CD14-positive monocyte (primary cell): ENCODE data around the gene RGL1. TPM values are rescaled to one million over a fixed set of nuclear protein-coding genes. Genes with fewer than 3 reads are reported as not detected.

ENCODE experiments used
- DNase-seq, 3 donors: peaks; one replicate each; pipeline ENCODE4 v3.0.0-alpha.2; 2011 to 2022
- H2AFZ ChIP-seq: 2 replicates; pipeline ENCODE4 v1.6.0; 2012; ENCODE audit warnings: mild to moderate bottlenecking, low read depth, low read length, inconsistent platforms; ENCODE audit not compliant: insufficient read depth, poor library complexity, severe bottlenecking
- H3K27ac ChIP-seq, 2 donors: 1 replicate in 1 of 2; 2 replicates in 1 of 2; pipeline ENCODE4 v1.5.1; 2012 to 2013; ENCODE audit warnings: low read length in 2 of 2, control low read depth in 1 of 2, inconsistent platforms in 1 of 2, low read depth in 1 of 2, mild to moderate bottlenecking in 1 of 2
- H3K27me3 ChIP-seq, 2 donors: one replicate each; pipeline versions ENCODE4 v1.6.0 to v1.6.1; 2011 to 2013; ENCODE audit warnings: low read length in 2 of 2; ENCODE audit not compliant: control insufficient read depth in 2 of 2, insufficient read depth in 2 of 2
- H3K36me3 ChIP-seq, 2 donors: replicated peaks in 1 of 2; 1 replicate in 1 of 2; 2 replicates in 1 of 2; pipeline versions ENCODE4 v1.5.1 to v1.6.1; 2012 to 2013; ENCODE audit warnings: low read length in 2 of 2, control low read depth in 1 of 2, inconsistent platforms in 1 of 2, mild to moderate bottlenecking in 1 of 2; ENCODE audit not compliant: insufficient read depth in 2 of 2, control insufficient read depth in 1 of 2
- H3K4me1 ChIP-seq, 2 donors: 1 replicate in 1 of 2; 2 replicates in 1 of 2; pipeline versions ENCODE4 v1.5.1 to v1.6.1; 2012 to 2013; ENCODE audit warnings: low read length in 2 of 2, control low read depth in 1 of 2, inconsistent platforms in 1 of 2, mild to moderate bottlenecking in 1 of 2, moderate library complexity in 1 of 2; ENCODE audit not compliant: insufficient read depth in 2 of 2, control insufficient read depth in 1 of 2
- H3K4me2 ChIP-seq: replicated peaks from 2 replicates; pipeline ENCODE3; 2012; ENCODE audit warnings: low read length, moderate library complexity, mild to moderate bottlenecking; ENCODE audit not compliant: poor library complexity, severe bottlenecking; ENCODE audit errors: extremely low read depth
- H3K4me3 ChIP-seq, 3 experiments: fragments of 200-600 bp in 1 of 3; sonication (generic) in 1 of 3; replicated peaks in 1 of 3; 1 replicate in 2 of 3; 2 replicates in 1 of 3; pipeline ENCODE4 v1.5.1; 2011 to 2013; ENCODE audit warnings: low read length in 3 of 3, mild to moderate bottlenecking in 3 of 3, control low read depth in 2 of 3, low read depth in 2 of 3, inconsistent platforms in 1 of 3, moderate library complexity in 1 of 3
- H3K79me2 ChIP-seq: 2 replicates; pipeline ENCODE4 v1.6.0; 2012; ENCODE audit warnings: mild to moderate bottlenecking, control low read depth, inconsistent platforms, low read length, moderate library complexity; ENCODE audit not compliant: insufficient read depth
- H3K9ac ChIP-seq: 2 replicates; pipeline ENCODE4 v1.6.0; 2017; ENCODE audit warnings: low read length, mild to moderate bottlenecking; ENCODE audit not compliant: insufficient read depth, poor library complexity, severe bottlenecking
- H3K9me3 ChIP-seq, 2 donors: replicated peaks in 1 of 2; 1 replicate in 1 of 2; 2 replicates in 1 of 2; pipeline versions ENCODE4 v1.5.1 to v1.6.1; 2012 to 2013; ENCODE audit warnings: low read length in 2 of 2, control low read depth in 1 of 2; ENCODE audit not compliant: control insufficient read depth in 1 of 2, insufficient read depth in 1 of 2
- H4K20me1 ChIP-seq: 2 replicates; pipeline ENCODE4 v1.6.0; 2012; ENCODE audit warnings: mild to moderate bottlenecking, low read length, control low read depth, moderate library complexity; ENCODE audit not compliant: insufficient read depth
- H3K27ac Mint-ChIP-seq, 7 donors: one replicate each; pipeline ENCODE4 v1.8.0; 2020; ENCODE audit warnings: mild to moderate bottlenecking in 7 of 7, mixed read lengths in 7 of 7, moderate library complexity in 6 of 7, inconsistent platforms in 2 of 7
- H3K27me3 Mint-ChIP-seq, 3 donors: one replicate each; pipeline ENCODE4 v1.8.0; 2021 to 2022; ENCODE audit warnings: low read depth in 3 of 3, mild to moderate bottlenecking in 3 of 3, mixed read lengths in 3 of 3, moderate library complexity in 3 of 3, inconsistent platforms in 1 of 3
- H3K36me3 Mint-ChIP-seq, 2 donors: one replicate each; pipeline ENCODE4 v1.8.0; 2020; ENCODE audit warnings: mixed read lengths in 2 of 2, inconsistent platforms in 1 of 2, mild to moderate bottlenecking in 1 of 2
- H3K4me1 Mint-ChIP-seq: one replicate; pipeline ENCODE4 v1.8.0; 2020; ENCODE audit warnings: mild to moderate bottlenecking, mixed read lengths
- H3K4me3 Mint-ChIP-seq, 2 donors: one replicate each; pipeline ENCODE4 v1.8.0; 2020; ENCODE audit warnings: mild to moderate bottlenecking in 2 of 2, mixed read lengths in 2 of 2, moderate library complexity in 1 of 2
- H3K9me3 Mint-ChIP-seq, 7 donors: one replicate each; pipeline ENCODE4 v1.8.0; 2020 to 2022; ENCODE audit warnings: mixed read lengths in 7 of 7, mild to moderate bottlenecking in 6 of 7, moderate library complexity in 6 of 7, inconsistent platforms in 2 of 7
- WGBS: methylation state at CpG from one replicate; pipeline ENCODE4 v1.1.5; 2013; ENCODE audit warnings: missing lambda C conversion rate; ENCODE audit not compliant: insufficient coverage; 5-methylcytosine and 5-hydroxymethylcytosine counted together
- intact Hi-C, 2 donors: fragments of 100-400 bp; cut with micrococcal nuclease; formaldehyde crosslinking; loops; one replicate each; pipeline versions ENCODE4 v1.15.0 to v1.15.1; 2023
- polyA plus RNA-seq, 3 donors: library from polyadenylated mRNA; depleted of rRNA in 1 of 3; unstranded in 2 of 3; stranded (reverse) in 1 of 3; fragments of 300-500 nt in 2 of 3; fragments of >200 nt in 1 of 3; fragmentation: Illumina TruSeq in 2 of 3; gene quantifications; 1 replicate in 2 of 3; 2 replicates in 1 of 3; pipeline ENCODE4 v1.2.3, GENCODE V29; 2012 to 2021
- TF ChIP-seq, protein P1 (sequence below): fragments of 200-600 bp; IDR thresholded peaks from one replicate; pipeline ENCODE4 v1.8.0; 2022; ENCODE audit warnings: antibody characterized with exemption, mild to moderate bottlenecking

The RGL1 gene
- polyA plus RNA-seq, 3 donors, result 1.2 to 3.3 (median 2.0) TPM

DNA sequence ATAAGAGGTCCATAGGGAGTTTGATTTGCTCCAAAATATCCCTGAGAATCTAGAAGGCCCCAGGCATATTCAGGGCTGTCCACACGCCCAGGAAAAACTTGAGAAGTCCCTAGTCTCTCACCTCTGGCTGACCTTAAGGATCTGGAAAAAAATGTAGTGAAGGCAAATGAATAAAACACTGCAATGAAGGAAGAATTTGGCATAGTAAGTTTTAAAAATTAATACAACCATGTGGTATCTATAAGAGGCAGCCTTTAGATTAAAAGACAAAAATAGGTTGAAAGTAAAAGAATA, 141.3 kb downstream of the RGL1 start:
- Histone ChIP-seq H3K9me3 (no peaks in the 10 kb centered on the region), H4K20me1 (no peaks in the 10 kb centered on the region), H3K27me3 (no peaks in the 10 kb centered on the region), H3K4me3 (no peak overlapping the region), H3K9ac (no peak overlapping the region), H3K36me3 (no peaks in the 10 kb centered on the region), H3K79me2 (no peaks in the 10 kb centered on the region), H3K27ac (no peak overlapping the region), H2AFZ (no peak overlapping the region), H3K4me2 (no peak overlapping the region), H3K4me1 (no peaks in the 10 kb centered on the region)
- TF ChIP-seq, protein P1, sequence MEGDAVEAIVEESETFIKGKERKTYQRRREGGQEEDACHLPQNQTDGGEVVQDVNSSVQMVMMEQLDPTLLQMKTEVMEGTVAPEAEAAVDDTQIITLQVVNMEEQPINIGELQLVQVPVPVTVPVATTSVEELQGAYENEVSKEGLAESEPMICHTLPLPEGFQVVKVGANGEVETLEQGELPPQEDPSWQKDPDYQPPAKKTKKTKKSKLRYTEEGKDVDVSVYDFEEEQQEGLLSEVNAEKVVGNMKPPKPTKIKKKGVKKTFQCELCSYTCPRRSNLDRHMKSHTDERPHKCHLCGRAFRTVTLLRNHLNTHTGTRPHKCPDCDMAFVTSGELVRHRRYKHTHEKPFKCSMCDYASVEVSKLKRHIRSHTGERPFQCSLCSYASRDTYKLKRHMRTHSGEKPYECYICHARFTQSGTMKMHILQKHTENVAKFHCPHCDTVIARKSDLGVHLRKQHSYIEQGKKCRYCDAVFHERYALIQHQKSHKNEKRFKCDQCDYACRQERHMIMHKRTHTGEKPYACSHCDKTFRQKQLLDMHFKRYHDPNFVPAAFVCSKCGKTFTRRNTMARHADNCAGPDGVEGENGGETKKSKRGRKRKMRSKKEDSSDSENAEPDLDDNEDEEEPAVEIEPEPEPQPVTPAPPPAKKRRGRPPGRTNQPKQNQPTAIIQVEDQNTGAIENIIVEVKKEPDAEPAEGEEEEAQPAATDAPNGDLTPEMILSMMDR, result no peak
- intact Hi-C loops, result no loop called here
- WGBS, result no CpG with 5 or more reads among the region's 1 CpG
- Mint-ChIP-seq H3K27ac (no peak overlapping the region), H3K9me3 (peaks cover 0 to 4% (median 0%) of the 10 kb centered on the region in 7 donors), H3K4me1 (peaks cover 5% of the 10 kb centered on the region), H3K36me3 (no peaks in the 10 kb centered on the region), H3K27me3 (peaks cover 0 to 3% (median 0%) of the 10 kb centered on the region in 3 donors), H3K4me3 (no peak overlapping the region)
- no peak for DNase-seq

DNA sequence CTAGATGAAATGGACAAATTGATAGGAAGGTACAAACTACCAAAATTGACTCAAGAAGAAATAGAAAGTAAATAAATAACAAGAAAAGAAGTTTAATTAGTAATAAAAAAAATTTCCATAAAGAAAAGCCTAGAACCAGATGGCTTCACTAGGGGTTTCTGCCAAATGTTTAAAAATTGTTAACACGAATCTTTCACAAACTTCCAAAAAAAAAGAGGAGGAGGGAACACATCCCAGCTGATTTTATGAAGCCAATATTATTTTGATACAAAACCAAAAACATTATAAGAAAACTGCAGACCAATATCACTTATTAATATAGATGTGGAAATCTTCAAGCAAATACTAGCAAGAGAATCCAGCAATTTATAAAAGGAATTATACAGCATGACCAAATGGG, 143.1 kb downstream of the RGL1 start:
- Histone ChIP-seq H3K4me2 (no peak overlapping the region), H3K4me1 (no peaks in the 10 kb centered on the region), H3K9ac (no peak overlapping the region), H4K20me1 (no peaks in the 10 kb centered on the region), H2AFZ (no peak overlapping the region), H3K79me2 (no peaks in the 10 kb centered on the region), H3K27ac (no peak overlapping the region), H3K4me3 (no peak overlapping the region), H3K27me3 (no peaks in the 10 kb centered on the region), H3K36me3 (no peaks in the 10 kb centered on the region), H3K9me3 (no peaks in the 10 kb centered on the region)
- no peak overlapping the region for H3K4me3 Mint-ChIP-seq
- no peak for DNase-seq
- TF ChIP-seq, protein P1, result no peak
- H3K9me3 Mint-ChIP-seq, result peaks cover 0 to 4% (median 0%) of the 10 kb centered on the region in 7 donors
- intact Hi-C loops, result no loop called here
- WGBS, result no CpG with 5 or more reads among the region's 1 CpG
- peaks cover 0 to 3% (median 0%) of the 10 kb centered on the region in 3 donors for H3K27me3 Mint-ChIP-seq
- no peaks in the 10 kb centered on the region for H3K36me3 Mint-ChIP-seq
- peaks cover 5% of the 10 kb centered on the region for H3K4me1 Mint-ChIP-seq
- no peak overlapping the region for H3K27ac Mint-ChIP-seq
